Rectal smooth muscle tissue (tissue), 1 donor: Measurements from ENCODE around the gene RAB29.
"Not testable (repeated sequence)": the region's sequence is repeated elsewhere in the genome, so short reads cannot be mapped to it uniquely, and the experiment has no call there.

Experiments
- H3K27ac ChIP-seq: one replicate; pipeline ENCODE4 v1.7.0; 2013; ENCODE audit warnings: low read depth, low read length, inconsistent platforms
- H3K27me3 ChIP-seq: one replicate; pipeline ENCODE4 v1.7.0; 2013; ENCODE audit warnings: low read length; ENCODE audit not compliant: control insufficient read depth, insufficient read depth
- H3K36me3 ChIP-seq: one replicate; pipeline ENCODE4 v1.7.0; 2013; ENCODE audit warnings: low read length; ENCODE audit not compliant: control insufficient read depth, insufficient read depth
- H3K4me1 ChIP-seq: one replicate; pipeline ENCODE4 v1.7.0; 2013; ENCODE audit warnings: low read length; ENCODE audit not compliant: control insufficient read depth, insufficient read depth
- H3K4me3 ChIP-seq: one replicate; pipeline ENCODE4 v1.7.0; 2013; ENCODE audit warnings: low read length
- H3K9ac ChIP-seq: one replicate; pipeline ENCODE4 v1.7.0; 2013; ENCODE audit warnings: low read length

The RAB29 gene

GRCh38 chr1:205725514-205725913 is 49.8 kb downstream of the RAB29 start:
- Histone ChIP-seq H3K4me3 (no peak overlapping the region), H3K27me3 (no peaks in the 10 kb centered on the region), H3K27ac (no peak overlapping the region), H3K9ac (no peak overlapping the region), H3K36me3 (peaks cover 6% of the 10 kb centered on the region), H3K4me1 (no peaks in the 10 kb centered on the region)

DNA sequence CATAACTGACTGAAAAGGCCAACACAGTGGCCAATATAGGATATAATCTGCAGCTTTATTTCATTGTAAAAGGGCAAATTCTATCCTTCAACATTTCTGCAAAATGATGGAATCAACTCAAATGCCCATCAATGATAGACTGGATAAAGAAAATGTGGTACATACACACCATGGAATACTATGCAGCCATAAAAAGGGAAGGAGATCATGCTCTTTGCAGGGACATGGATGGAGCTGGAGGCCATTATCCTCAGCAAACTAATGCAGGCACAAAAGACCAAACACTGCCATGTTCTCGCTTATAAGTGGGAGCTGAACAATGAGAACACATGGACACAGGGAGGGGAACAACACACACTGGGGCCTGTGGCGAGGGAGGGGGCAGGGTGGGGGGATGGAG is 54.5 kb downstream of the RAB29 start:
- H3K4me1 ChIP-seq, H3K27me3 ChIP-seq, H3K4me3 ChIP-seq, H3K27ac ChIP-seq, H3K9ac ChIP-seq: not testable (repeated sequence)
- H3K36me3 ChIP-seq: peaks cover 16% of the 10 kb centered on the region

GRCh38 chr1:205719762-205720161 is 55.5 kb downstream of the RAB29 start:
- Histone ChIP-seq H3K27me3 (no peaks in the 10 kb centered on the region), H3K36me3 (peaks cover 23% of the 10 kb centered on the region), H3K9ac (no peak overlapping the region), H3K4me1 (no peaks in the 10 kb centered on the region), H3K4me3 (no peak overlapping the region), H3K27ac (no peak overlapping the region)

GRCh38 chr1:205719015-205719414 is 56.3 kb downstream of the RAB29 start:
- Histone ChIP-seq H3K9ac (no peak overlapping the region), H3K4me1 (no peaks in the 10 kb centered on the region), H3K4me3 (no peak overlapping the region), H3K27me3 (no peaks in the 10 kb centered on the region), H3K27ac (no peak overlapping the region), H3K36me3 (peaks cover 27% of the 10 kb centered on the region)
